Bladder microvascular endothelial cell (primary cell): ENCODE data around the gene NUP210L. TPM values are rescaled to one million over a fixed set of nuclear protein-coding genes. Genes with fewer than 3 reads are reported as not detected.

ENCODE experiments used
- total RNA-seq: library from RNA; depleted of rRNA; stranded (reverse); fragments of >200 nt; gene quantifications from 2 replicates; pipeline ENCODE4 v1.2.3, GENCODE V29; 2014

Gene NUP210L
- total RNA-seq, result 0.06 and 0.16 TPM in 2 replicates

GRCh38 chr1:154154534-154155191 lies at the start of gene NUP210L:
Gene NUP210L, minus strand, starts transcription at chr1:154155073.

GRCh38 chr1:154191990-154192461 lies 37.2 kb upstream of the NUP210L start, which contains the start of gene TPM3:
Gene TPM3, minus strand, starts transcription at chr1:154192100. Its CDS starts 82 bp downstream, at chr1:154192018.

GRCh38 chr1:153990468-153991150 lies 164.3 kb downstream of the NUP210L start, which contains the start of gene RPS27:
Gene RPS27, plus strand, starts transcription at chr1:153990762. Its CDS starts 35 bp downstream, at chr1:153990797.

GRCh38 chr1:153985941-153986761 lies 168.7 kb downstream of the NUP210L start, which contains the start of gene RAB13:
Gene RAB13, minus strand, starts transcription at chr1:153986339. Its CDS starts 103 bp downstream, at chr1:153986236.

GRCh38 chr1:153977250-153978240 lies 177.3 kb downstream of the NUP210L start, which contains the start of gene JTB:
Gene JTB, minus strand, starts transcription at chr1:153977674. Its CDS starts 422 bp downstream, at chr1:153977252.

GRCh38 chr1:153967107-153967999 lies 187.5 kb downstream of the NUP210L start, which contains the start of gene CREB3L4:
Gene CREB3L4, plus strand, starts transcription at chr1:153967902. Its CDS starts 624 bp downstream, at chr1:153968526.

GRCh38 chr1:153963030-153963849 lies 191.6 kb downstream of the NUP210L start, which contains the start of gene SLC39A1:
Gene SLC39A1, minus strand, starts transcription at chr1:153963537. Its CDS starts 822 bp downstream, at chr1:153962715.

GRCh38 chr1:153958111-153958960 lies 196.5 kb downstream of the NUP210L start, which contains the start of gene CRTC2:
Gene CRTC2, minus strand, starts transcription at chr1:153958612. Its CDS starts 115 bp downstream, at chr1:153958497.

GRCh38 chr1:153946622-153947241 lies 208.1 kb downstream of the NUP210L start, which contains the start of gene DENND4B:
Gene DENND4B, minus strand, starts transcription at chr1:153946718. Its CDS starts 2,344 bp downstream, at chr1:153944374.

Other genes starting within 250 kb of the NUP210L start
- 3.6 and 9.8 TPM in 2 replicates for gene GATAD2B, start 232.1 kb downstream of the NUP210L start, total RNA-seq
- gene DENND4B, start 208.4 kb downstream of the NUP210L start, total RNA-seq, result 9.1 and 25.8 TPM in 2 replicates
- gene CRTC2, start 196.5 kb downstream of the NUP210L start, total RNA-seq, result 5.0 and 7.9 TPM in 2 replicates
- 87.4 and 114 TPM in 2 replicates for gene SLC39A1, start 191.5 kb downstream of the NUP210L start, total RNA-seq
- 6.5 and 8.3 TPM in 2 replicates for gene CREB3L4, start 187.2 kb downstream of the NUP210L start, total RNA-seq
- 73.7 and 78.2 TPM in 2 replicates for gene JTB, start 177.4 kb downstream of the NUP210L start, total RNA-seq
- gene RAB13, start 168.7 kb downstream of the NUP210L start, total RNA-seq, result 48.4 and 87.2 TPM in 2 replicates
- gene RPS27, start 164.3 kb downstream of the NUP210L start, total RNA-seq, result 596 and 1,367 TPM in 2 replicates
- gene TPM3, start 37.0 kb upstream of the NUP210L start, total RNA-seq, result 449 and 809 TPM in 2 replicates
- not detected in 2 replicates for gene CFAP141, start 51.3 kb upstream of the NUP210L start, total RNA-seq
- 31.9 and 123 TPM in 2 replicates for gene UBAP2L, start 65.9 kb upstream of the NUP210L start, total RNA-seq
- 75.7 and 82.6 TPM in 2 replicates for gene HAX1, start 117.6 kb upstream of the NUP210L start, total RNA-seq
- not detected in 2 replicates for gene AQP10, start 166.0 kb upstream of the NUP210L start, total RNA-seq
- gene ATP8B2, start 170.5 kb upstream of the NUP210L start, total RNA-seq, result 60.7 and 69.6 TPM in 2 replicates